GM12865 (cell line): ENCODE results near the gene DIS3L2.

Experiments used
- DNase-seq: peaks from one replicate; pipeline ENCODE4 v3.0.0; 2010; ENCODE audit warnings: low read depth
- H3K4me3 ChIP-seq: 2 replicates; pipeline ENCODE4 v1.5.1; 2011; ENCODE audit warnings: mild to moderate bottlenecking, low read depth, low read length, control low read depth
- TF ChIP-seq, protein P1 (sequence below): IDR thresholded peaks from 2 replicates; pipeline ENCODE4 v1.5.1; 2011; ENCODE audit warnings: low read length, control low read depth, low read depth, inconsistent platforms; ENCODE audit not compliant: insufficient read depth; ENCODE audit errors: missing control alignments

DIS3L2 gene

DNA sequence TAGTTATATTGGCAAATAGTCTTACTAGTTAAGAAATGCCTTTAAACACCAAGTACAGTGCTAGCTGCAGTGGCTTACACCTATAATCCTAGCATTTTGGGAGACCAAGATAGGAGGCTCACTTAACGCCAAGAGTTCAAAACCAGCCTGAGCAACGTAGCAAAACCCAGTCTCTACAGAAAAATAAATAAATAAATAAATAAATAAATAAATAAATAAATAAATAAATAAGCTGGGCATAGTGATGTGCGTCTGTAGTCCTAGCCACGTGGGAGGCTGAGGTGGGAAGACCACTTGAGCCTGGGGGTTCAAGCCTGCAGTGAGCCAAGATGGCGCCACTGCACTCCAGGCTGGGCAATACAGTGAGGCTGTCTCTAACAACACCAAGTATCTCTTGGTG is 258.4 kb downstream of the DIS3L2 start:
- no peak for DNase-seq
- TF ChIP-seq, protein P1, sequence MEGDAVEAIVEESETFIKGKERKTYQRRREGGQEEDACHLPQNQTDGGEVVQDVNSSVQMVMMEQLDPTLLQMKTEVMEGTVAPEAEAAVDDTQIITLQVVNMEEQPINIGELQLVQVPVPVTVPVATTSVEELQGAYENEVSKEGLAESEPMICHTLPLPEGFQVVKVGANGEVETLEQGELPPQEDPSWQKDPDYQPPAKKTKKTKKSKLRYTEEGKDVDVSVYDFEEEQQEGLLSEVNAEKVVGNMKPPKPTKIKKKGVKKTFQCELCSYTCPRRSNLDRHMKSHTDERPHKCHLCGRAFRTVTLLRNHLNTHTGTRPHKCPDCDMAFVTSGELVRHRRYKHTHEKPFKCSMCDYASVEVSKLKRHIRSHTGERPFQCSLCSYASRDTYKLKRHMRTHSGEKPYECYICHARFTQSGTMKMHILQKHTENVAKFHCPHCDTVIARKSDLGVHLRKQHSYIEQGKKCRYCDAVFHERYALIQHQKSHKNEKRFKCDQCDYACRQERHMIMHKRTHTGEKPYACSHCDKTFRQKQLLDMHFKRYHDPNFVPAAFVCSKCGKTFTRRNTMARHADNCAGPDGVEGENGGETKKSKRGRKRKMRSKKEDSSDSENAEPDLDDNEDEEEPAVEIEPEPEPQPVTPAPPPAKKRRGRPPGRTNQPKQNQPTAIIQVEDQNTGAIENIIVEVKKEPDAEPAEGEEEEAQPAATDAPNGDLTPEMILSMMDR: no peak

DNA sequence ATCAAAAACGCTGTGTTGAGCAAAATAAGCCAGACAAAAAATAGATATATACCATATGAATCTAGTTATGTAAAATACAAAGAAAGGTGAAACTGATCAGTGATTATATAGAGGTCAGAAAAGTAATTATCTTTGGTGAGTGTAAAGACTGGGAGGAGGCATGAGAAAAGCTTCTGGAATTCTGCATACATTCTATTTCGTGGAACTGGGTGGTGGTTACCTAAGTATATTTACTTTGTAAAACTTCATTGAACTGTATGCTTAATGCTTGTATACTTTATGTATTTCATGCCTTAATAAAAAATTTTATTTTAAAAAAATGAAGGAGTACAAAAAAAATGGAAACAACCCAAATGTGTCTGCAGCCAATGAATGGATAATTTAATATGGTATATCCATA is 263.9 kb downstream of the DIS3L2 start:
- no peak overlapping the region for H3K4me3 ChIP-seq
- TF ChIP-seq, protein P1: no peak
- no peak for DNase-seq

More for the DNA sequence above, 258.4 kb downstream of the DIS3L2 start:
- H3K4me3 ChIP-seq: no peak overlapping the region

DNA sequence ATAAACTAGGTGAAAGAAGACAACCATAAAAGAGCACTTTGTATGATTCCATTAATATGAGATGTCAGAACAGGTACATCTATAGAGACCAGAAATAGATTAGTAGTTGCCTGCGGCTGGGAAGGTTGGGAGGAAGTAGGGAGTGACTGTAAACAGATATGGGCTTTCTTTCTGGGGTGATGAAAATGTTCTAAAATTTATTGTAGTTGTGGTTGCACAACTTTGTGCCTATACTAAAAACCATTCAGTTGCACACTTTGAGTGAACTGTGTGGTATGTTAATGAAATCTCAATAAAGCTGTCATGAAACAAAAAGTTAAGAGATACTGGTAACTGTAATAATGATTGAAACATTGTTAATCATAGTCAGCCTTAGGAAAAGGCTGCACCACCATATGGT is 264.4 kb downstream of the DIS3L2 start:
- TF ChIP-seq, protein P1: no peak
- DNase-seq: no peak
- no peak overlapping the region for H3K4me3 ChIP-seq

DNA sequence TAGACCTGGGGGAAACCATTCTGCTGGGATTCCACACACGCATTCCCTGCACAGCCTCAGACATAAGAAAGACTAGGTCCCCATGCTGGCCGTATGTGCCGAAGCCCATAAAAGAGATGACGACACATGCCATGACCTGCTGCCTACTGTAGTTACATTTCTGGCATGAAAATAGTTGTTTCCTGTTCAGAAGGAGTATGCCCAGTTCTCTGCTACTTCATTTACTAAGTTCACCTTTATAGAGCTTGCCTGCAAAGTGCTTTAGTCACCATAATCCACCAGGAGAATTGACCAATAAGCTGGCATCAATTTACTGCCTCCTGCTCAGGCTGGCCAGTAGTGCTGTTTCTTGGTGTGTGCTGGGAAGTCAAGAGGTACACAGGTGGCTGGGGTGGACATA is 266.8 kb downstream of the DIS3L2 start:
- no peak for DNase-seq
- TF ChIP-seq, protein P1: no peak
- no peak overlapping the region for H3K4me3 ChIP-seq

DNA sequence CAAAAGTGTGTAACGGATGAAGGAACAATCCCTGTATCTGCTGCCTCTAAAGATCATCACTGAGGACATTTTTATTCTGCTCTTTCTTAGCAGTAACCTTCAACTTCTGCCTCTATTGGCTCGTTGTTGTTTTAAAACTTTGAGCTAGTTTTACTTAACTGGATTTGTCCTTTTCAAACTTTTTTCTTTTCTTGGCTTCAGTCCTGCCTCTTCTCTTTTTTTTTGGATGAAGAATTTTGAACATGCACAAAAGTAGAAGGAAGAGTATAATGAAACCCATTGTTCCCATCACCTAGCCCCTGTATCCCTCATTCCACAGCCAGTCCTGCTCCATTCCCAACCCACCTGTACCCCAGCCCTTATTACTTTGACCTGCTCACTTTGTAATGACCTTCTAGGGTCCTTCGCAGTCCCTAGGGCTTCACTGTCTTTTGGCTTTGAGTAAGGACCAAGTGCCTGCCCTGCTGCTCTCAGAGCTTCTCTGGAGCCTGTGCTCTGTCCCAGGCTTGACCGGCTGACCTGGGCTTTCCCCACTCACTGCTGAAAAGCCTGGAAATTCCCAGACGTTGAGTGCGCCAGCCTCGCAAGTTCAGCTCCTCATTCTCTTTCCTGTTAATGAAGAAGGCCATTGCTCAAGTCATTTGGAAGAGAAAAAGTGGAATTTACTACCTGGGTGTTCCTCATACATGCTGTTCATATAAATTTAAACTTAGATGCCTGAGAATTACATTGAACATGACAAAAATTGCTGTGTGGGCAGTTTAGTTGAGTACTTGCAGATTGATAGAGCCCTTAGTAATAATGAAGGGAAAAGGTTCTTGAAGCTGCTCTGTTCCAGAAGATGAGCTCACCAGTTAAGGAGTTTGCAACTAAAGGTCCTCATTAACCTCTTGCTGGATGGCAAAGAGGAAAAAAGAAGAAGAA is 267.7 kb downstream of the DIS3L2 start:
- DNase-seq: peak; percentile 51
- TF ChIP-seq, protein P1: no peak

DNA sequence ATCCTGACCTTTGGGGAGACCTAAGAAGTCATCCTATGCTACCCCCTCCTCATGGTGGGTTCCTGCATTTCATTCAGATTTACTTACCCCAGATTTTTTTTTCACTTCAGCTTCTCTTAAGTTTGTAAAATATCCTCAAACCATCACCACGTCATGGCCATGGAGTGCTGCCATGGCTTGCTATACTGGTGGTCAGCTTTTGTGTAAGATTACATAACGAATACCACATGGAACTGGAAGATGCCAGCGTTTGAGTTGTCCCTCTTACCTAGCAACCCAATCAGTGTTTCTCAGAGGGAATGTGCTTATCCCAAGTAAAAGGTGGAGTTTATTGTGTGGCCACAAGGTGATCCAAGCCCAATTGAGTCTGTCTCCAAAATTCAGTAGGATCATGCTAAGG is 268.4 kb downstream of the DIS3L2 start:
- no peak overlapping the region for H3K4me3 ChIP-seq
- no peak for DNase-seq
- TF ChIP-seq, protein P1: no peak

More for the DNA sequence above, 267.7 kb downstream of the DIS3L2 start:
- H3K4me3 ChIP-seq: no peak overlapping the region
